ENCODE data around the gene DOCK7. TPM values are rescaled to one million over a fixed set of nuclear protein-coding genes. Genes with fewer than 3 reads are reported as not detected.

Gene DOCK7
- 10 to 100 TPM in 1 of 2 experiments, 1 to 10 TPM in 1; 6.6 to 16.8 TPM for total RNA-seq

- Mint-ChIP-seq H3K36me3 (ENCODE audit: low read depth) (no peaks in the 10 kb centered on the region), H3K27ac (peak within 1 kb of the TSS; percentile 58), H3K27me3 (no peaks in the 10 kb centered on the region), H3K9me3 (no peaks in the 10 kb centered on the region), H3K4me3 (peak within 1 kb of the TSS; percentile 81), H3K4me1 (ENCODE audit: low read depth) (peaks cover 13% of the 10 kb centered on the region)
- TF ChIP-seq CTCF (IDR thresholded peaks at IDR 0.05) = no peak
- CTCF ChIA-PET = no interaction called here
- POLR2A ChIA-PET = interaction anchor here (1.4 kb wide), 1 partner anchor 252 kb away, joined by 4 read pairs; no protein-coding TSS in a partner anchor
- DNase-seq (peak; percentile 55), ATAC-seq (peak; percentile 74)
- intact Hi-C loops (cut with micrococcal nuclease) = no loop called here
Measured at GRCh38 chr1:62687903-62688686, at the start of gene DOCK7. DOCK7 (minus strand) TSS chr1:62688386; CDS start chr1:62688264, 122 bp downstream.

- no peak overlapping the region for H3K27ac Mint-ChIP-seq
- H3K4me3 Mint-ChIP-seq = no peak overlapping the region
- no peaks in the 10 kb centered on the region for H3K9me3 Mint-ChIP-seq
- intact Hi-C loops (cut with micrococcal nuclease) = no loop called here
- H3K36me3 Mint-ChIP-seq (ENCODE audit: low read depth) = no peaks in the 10 kb centered on the region
- H3K4me1 Mint-ChIP-seq (ENCODE audit: low read depth) = no peaks in the 10 kb centered on the region
- peaks cover 9% of the 10 kb centered on the region for H3K27me3 Mint-ChIP-seq
- ATAC-seq = no peak
- no peak for DNase-seq
- TF ChIP-seq CTCF (IDR thresholded peaks at IDR 0.05) = no peak
- ChIA-PET CTCF (interaction anchor here (1.0 to 1.4 kb wide), 2 partner anchors 10 to 228 kb away, joined by 4 to 5 read pairs; no protein-coding TSS in a partner anchor), POLR2A (interaction anchor here (0.6 kb wide), 1 partner anchor 236 kb away, joined by 3 read pairs; no protein-coding TSS in a partner anchor)
Measured at GRCh38 chr1:62735491-62736171, 47.4 kb upstream of the DOCK7 start.

GRCh38 chr1:62732331-62732730 is 44.1 kb upstream of the DOCK7 start:
- CTCF ChIA-PET = interaction anchor here (0.6 to 1.2 kb wide), 3 partner anchors 10 to 557 kb away, joined by 3 read pairs; no protein-coding TSS in a partner anchor
- DNase-seq (no peak), ATAC-seq (no peak)
- Mint-ChIP-seq H3K27me3 (peaks cover 11% of the 10 kb centered on the region), H3K36me3 (ENCODE audit: low read depth) (no peaks in the 10 kb centered on the region), H3K4me1 (ENCODE audit: low read depth) (no peaks in the 10 kb centered on the region), H3K27ac (no peak overlapping the region), H3K9me3 (no peaks in the 10 kb centered on the region), H3K4me3 (no peak overlapping the region)
- TF ChIP-seq CTCF (IDR thresholded peaks at IDR 0.05) = no peak
- intact Hi-C loops (cut with micrococcal nuclease) = no loop called here
- POLR2A ChIA-PET = no interaction called here

GRCh38 chr1:62728963-62729362 is 40.8 kb upstream of the DOCK7 start:
- H3K4me1 Mint-ChIP-seq (ENCODE audit: low read depth) = peaks cover 4% of the 10 kb centered on the region
- no peak for ATAC-seq
- H3K36me3 Mint-ChIP-seq (ENCODE audit: low read depth) = no peaks in the 10 kb centered on the region
- peaks cover 12% of the 10 kb centered on the region for H3K27me3 Mint-ChIP-seq
- no peak for DNase-seq
- no peak overlapping the region for H3K4me3 Mint-ChIP-seq
- no peak for TF ChIP-seq CTCF (IDR thresholded peaks at IDR 0.05)
- H3K9me3 Mint-ChIP-seq = no peaks in the 10 kb centered on the region
- intact Hi-C loops (cut with micrococcal nuclease) = no loop called here
- ChIA-PET CTCF (no interaction called here), POLR2A (no interaction called here)
- no peak overlapping the region for H3K27ac Mint-ChIP-seq

All from activated CD8-positive, alpha-beta T cell treated with anti-CD3 and anti-CD28 coated beads for 36 hours (primary cell).